HK-2 (cell line): ENCODE results near the gene BRAT1.

Experiments used
- DNase-seq: peaks from one replicate; pipeline ENCODE4 v3.0.0-alpha.2; 2018; ENCODE audit not compliant: unreplicated experiment

The BRAT1 gene

DNA sequence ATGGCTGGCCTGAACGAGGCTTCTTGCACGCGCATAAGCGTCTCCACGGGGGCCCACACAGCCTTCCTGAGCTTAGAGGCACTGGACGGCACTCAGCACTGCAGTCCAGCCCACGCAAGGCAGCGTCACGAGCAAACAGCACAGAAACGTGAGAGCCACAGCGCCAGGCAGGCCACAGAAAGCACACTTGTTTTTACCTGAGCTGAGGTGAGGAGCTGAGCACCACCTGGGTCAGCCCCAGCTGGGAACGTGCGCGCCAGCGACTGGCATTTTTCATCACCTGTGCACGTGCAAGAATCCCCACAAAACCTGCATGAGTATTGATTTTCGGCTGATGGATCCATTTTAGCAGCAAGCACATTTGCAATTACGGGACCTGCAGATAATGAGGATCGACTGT lies 30.1 kb upstream of the BRAT1 start:
- no peak for DNase-seq

DNA sequence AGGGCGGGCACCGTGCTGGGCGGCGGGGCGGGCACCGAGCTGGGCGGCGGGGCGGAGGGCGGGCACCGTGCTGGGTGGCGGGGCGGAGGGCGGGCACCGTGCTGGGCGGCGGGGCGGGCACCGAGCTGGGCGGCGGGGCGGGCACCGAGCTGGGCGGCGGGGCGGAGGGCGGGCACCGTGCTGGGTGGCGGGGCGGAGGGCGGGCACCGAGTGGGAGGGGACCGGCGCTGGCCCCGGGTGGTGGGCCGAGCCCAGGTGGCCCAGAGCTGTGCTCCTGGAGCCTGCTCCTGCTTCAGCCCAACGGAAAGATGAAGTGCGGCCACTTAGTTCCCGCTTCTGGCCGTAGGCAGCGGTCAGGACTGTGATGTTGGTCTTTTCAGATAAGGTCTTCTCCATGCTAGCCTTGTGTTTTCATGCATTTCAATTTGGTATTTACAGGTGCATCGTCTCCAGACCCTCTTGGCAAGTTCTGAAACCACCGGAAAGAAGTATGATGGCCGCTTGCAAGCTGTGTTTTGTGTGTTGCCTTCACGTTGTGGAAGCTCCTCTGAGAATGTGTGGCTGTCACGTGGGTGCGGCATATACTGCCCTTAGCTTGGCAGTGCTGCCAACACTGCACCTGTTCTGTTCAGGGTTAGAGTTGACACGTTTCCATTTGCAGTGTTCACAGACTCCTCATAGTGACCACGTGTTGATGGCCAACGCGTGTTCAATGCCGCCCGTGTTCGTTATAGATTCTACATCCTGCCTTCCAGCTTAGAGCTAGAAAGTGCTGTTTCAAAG lies 28.7 kb upstream of the BRAT1 start:
- no peak for DNase-seq

DNA sequence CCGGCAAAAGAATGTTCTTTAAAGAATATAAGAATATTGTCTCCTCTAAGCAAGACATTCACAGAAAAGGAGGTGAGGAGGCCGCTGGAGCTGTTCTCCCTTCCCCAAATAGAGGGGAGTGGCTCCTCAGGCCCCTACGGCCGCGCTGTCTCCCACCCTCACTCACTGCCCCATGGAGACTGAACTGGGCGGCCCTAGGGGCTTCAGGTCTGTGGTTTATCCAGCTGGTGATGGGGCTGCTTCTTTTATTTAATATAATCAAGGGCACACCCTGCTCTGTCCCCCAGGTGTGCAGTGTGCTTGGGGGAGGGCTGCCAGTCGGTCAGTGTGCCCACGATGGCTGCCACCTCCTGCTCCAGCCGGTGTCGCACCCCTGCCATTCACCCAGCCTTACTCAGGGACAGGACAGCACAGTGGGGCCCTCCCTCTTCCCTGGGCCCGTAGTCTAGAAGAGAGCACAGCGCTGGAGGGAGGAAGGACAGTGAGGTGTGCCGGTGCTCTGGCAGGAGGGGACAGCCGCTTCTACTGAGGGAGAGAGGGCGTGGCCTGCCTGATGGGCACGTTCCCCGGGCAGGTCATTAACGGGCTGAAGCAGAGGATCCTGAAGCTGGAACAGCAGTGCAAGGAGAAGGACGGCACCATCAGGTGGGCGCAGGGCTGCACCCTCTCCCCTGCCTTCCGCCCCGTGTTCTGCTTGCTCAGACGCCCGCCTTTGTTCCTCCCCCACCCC lies 26.8 kb upstream of the BRAT1 start:
- no peak for DNase-seq

DNA sequence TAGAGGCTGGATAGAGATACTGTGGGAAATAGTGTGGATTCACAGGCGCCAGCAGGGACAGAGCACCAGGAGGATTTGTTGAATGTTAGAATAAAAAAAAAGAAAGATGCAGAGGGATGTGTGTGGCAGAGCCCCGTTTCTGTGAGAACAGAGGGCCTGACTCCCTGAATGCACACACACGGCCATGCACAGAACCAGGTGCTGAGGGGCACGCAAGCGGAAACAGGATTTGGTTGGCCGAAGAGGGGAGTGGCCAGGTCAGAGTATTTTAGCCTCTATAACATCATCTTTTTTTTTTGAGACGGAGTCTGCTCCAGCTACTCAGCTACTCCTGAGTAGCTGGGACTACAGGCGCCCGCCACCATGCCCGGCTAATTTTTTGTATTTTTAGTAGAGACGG lies 25.3 kb upstream of the BRAT1 start:
- DNase-seq = no peak

DNA sequence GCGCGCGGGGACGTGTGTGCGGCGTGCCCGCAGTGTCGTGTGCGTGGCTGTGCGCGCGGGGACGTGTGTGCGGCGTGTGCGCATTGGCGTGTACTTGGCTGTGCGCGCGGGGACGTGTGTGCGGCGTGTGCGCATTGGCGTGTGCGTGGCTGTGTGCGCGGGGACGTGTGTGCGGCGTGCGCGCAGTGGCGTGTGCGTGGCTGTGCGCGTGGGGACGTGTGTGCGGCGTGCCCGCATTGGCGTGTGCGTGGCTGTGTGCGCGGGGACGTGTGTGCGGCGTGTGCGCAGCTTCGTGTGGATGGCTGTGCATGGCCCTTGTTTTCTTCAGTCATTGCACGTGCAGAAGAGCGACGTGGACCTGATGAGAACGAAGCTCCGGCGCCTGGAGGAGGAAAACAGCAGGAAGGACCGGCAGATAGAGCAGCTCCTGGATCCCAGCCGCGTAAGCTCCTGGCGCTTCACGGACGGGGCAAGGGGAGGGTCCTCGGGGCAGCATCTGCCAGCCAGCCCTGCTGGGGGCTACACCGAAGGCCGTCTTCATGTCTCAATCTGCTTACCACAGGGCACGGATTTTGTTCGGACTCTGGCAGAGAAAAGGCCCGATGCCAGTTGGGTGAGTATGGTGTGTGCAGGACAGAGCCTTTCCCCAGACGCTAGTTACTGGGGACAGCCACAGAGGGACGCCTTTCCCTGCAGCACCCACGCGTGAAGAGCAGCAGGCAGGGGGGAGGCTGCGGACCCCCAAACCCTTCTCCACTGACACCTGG lies 22.8 kb upstream of the BRAT1 start:
- DNase-seq = no peak

DNA sequence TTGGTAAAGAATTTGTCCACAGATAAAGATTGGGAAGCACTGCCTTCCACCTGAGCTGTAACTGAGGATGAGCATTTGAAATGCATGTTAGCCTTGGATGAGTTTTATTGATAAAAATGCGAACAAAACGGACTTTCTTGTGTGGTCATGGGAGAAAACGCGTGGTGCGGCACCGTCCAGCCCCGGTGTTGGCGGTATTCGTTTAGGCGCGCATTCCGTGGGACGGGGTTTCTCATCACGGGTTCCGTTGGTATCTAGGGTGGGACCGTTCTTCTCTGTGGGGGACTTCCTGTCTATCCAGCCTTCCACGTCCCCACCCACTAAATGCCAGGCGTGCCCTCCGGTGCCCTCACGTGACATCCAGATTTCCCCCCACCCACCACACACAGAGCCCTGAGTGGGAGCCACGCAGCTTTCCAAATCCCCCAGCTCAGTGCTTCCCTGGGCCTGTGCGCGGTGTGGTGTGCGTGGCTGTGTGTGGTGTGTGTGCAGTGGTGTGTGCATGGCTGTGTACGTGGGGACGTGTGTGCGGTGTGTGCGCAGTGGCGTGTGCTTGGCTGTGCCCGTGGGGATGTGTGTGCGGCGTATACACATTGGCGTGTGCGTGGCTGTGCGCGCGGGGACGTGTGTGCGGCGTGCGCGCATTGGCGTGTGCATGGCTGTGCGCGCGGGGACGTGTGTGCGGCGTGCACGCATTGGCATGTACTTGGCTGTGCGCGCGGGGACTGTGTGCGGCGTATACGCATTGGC lies 21.6 kb upstream of the BRAT1 start:
- no peak for DNase-seq

DNA sequence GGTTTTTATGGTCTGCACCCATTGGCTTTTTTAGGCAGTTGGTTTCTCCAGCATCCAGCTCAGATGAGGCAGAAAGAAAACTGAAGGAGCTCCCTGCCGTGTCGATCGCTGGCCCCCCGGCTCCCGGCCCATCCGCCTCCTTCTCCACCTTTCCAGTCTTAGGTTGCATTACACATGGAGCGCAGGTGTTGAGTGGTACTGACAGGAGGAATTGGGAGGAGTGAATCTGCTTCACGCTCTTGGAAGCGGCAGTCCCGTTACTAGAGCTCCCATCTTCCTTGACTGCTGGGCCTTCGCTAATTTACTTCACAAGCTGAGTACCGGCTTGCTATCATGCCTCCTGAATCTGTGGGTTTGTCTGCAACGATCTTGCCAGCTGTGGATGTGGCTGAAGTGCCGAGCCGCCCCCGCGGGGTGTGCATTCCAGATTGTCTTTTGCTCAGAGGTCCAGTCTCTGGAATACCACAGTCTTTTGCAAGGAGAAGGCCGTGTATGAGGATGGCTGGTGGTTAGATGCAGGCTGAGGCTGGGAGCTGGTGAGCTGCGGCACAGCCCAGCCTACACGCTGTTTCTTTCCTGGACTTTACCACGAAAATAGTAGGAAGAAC lies 20.5 kb upstream of the BRAT1 start:
- no peak for DNase-seq

DNA sequence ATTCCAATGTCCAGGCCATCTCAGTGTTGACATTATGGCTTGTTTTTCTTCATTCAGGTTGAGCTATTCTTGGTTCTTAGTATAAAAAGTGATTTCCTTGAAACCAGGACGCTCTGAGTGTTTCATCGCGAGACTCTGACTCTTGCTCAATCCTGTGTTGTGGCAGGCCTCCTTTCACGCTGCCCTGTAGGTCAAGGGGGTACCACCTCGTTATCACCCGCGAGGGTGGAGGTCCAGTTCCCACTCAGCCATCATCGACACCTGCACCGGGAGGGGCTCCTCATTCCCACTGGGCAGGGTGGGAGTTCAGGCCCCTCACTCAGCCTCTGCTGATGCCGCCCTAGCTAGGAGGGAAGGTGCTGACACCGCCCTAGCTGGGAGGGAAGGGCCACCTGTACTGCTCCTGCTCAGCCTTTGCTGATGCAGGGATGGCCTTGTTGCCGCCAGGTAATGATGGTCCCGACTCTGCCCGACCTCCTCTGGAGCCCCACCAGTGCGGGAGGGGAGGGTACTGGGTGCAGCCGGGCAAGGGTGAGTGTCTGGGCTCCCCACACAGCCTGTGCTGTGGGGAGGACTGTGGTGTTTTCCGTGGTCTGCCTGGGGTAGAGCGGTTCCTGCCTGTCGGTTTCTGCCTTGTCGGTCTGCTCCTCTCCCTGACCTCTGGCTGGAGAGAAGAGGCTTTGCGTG lies 19.9 kb upstream of the BRAT1 start:
- DNase-seq = no peak

DNA sequence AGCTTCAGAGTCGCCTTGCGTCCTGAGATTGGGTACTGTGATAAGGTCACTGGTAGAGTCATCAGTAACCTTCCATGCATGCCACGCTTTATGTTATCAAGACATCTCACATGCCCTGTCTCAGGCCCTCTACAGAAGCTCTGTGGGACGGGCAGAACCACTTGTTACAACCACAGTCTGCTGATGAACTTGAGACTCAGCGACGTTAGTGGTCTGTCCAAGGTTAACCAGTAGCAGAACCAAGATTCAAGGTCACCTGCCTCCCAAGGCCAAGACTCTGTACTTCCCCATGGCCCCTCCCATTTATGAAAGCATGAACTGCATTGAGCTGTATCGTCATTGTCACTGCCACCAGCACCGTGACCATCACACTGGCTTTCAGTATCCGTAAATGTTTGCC lies 18.4 kb upstream of the BRAT1 start:
- DNase-seq = no peak

DNA sequence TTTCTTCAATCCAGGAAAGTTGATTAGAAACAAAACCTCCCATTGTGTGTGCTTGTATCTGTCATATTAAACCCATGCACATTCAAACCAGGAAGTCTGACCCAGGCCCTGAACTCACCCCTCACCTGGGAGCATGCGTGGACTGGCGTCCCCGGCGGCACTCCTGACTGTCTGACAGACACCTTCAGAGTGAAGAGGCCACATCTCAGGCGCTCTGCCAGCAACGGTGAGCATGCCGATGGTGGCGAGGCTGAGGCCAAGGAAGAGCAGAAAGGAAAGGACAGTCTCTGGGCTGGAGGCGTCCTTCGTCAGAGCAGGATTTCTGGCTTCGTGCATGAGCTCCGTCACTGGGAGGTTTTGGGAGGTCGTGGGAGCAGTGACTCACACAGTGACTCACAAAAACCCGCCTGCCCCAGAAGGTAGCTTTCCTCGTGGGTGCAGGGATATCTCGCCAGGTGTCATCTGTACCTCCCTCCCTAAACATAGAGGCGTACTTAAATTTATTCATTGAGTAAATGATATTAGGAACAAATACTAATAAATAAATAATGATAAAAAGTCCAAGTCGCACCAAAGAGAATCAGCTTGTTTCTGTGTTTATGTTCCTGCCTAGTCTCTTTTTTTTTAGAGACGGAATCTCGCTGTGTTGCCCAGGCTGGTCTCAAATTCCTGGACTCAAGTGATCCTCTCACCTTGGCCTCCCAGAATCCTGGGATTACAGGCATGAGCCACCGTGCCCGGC lies 16.9 kb upstream of the BRAT1 start:
- DNase-seq = peak; percentile 51

DNA sequence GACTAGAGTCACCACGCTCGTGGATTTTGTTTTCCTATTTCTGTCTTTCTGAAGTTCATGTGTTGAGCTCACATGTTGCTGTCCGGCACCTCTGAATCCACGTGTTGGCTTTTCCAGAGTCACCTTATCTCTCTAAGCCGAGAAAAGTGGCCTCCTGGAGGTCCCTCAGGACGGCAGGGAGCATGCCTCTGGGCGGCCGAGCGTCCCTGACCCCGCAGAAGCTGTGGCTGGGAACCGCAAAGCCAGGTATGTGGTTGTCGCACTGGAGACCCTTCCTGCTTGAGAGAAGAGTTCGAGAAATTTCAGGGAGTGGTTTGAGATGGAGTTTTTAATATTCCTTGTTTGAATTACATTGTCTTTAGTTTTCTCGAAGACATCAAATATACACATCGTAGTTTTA lies 16.1 kb upstream of the BRAT1 start:
- DNase-seq = no peak

DNA sequence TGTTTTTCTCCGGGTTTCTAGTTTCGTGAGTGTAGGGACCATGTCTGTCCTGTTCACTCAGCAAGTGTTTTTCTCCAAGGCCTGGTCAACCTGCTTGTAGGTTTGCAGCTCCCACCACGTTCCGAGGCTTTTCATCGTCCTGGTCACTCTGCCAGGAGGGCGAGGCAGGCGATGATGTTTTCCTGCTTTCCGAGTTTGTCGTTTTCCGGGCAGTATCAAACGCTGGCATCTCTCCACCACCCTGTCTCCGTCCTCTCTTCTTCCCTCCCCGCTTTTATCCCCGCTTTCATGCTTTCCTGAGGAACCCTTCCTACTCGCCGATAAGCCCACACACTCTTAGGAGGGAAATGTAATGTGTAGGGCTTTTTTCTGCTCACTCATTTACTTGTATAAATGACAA lies 14.7 kb upstream of the BRAT1 start:
- no peak for DNase-seq

DNA sequence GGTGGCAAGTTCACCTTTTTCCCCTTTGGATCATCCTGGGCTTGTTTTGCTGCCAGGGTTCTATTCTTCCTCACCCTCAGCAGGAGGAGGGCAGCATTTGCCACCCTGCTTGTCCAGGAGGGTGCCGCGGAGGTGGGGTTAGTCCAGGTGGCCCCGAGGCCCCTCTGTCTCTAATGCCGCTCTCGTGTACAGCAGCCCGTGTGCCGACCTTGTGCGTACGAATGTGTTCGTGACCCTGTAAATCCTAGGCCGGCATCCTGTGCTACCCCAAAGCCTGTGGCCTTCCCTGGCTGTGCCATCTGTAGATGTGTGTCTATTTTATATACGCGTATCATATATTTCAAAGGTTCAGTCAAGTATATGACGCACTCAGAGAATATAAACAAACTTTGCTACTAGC lies 14.1 kb upstream of the BRAT1 start:
- no peak for DNase-seq

DNA sequence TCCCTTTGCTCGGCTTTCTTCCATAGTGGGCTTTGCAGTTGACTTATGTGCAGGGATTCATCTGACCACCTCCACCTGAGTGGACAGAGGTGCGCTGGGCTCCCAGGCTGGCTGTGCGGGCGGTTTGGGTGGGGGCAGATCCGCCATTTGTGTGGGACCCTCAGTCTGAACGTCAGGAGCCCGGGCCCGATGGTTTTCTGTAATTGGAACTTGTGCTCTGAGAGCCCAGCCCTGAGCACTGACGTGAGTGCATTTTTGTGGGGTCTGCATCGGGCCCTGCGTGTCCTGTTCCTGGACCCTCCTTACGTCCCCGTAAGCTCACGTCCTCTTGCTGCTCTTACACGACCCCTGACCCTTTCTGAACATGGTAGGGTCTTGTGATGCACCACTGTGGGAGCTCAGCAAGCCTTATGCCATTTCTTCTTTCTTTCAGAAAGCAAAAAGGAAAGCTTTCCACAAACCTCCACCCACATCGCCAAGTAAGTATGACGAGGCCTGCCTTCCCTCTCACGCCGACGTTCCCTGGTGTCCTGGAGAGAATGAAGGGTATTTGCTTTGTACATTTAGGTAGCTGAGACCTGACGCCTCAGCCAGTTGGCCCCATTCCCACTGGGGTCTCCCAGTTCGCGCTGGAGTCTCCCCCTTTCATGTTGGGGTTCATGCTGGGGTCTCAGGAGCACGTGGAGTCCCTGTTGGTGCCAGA lies 13.3 kb upstream of the BRAT1 start:
- no peak for DNase-seq

DNA sequence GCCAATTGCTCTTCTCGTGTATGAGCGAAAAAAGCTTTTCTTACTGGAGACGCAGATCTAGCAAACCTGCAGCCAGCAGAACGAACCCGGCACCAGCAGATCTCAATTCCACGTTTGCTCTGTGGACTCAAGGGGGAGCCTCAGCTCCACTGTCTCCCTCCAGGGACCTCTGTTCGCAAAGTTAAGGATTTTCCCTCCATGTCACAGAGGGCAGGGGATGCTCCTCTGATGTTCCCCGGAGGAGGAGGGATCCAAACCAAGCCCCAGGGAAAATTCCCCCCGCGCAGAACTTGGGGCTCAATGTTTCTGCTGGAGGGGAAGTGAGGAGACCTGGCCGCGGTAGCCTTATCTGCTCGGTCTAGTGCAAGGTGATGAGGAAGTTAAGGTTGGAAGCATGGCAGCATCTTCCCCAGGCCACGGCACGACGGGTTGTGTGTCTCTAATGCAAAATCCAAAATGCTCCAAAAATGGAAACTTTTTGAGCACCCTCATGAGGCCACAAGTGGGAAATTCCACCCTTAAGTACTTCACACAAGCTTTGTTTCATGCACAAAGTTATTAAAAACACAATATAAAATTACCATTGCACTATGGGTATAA lies 12.5 kb upstream of the BRAT1 start:
- DNase-seq = no peak

DNA sequence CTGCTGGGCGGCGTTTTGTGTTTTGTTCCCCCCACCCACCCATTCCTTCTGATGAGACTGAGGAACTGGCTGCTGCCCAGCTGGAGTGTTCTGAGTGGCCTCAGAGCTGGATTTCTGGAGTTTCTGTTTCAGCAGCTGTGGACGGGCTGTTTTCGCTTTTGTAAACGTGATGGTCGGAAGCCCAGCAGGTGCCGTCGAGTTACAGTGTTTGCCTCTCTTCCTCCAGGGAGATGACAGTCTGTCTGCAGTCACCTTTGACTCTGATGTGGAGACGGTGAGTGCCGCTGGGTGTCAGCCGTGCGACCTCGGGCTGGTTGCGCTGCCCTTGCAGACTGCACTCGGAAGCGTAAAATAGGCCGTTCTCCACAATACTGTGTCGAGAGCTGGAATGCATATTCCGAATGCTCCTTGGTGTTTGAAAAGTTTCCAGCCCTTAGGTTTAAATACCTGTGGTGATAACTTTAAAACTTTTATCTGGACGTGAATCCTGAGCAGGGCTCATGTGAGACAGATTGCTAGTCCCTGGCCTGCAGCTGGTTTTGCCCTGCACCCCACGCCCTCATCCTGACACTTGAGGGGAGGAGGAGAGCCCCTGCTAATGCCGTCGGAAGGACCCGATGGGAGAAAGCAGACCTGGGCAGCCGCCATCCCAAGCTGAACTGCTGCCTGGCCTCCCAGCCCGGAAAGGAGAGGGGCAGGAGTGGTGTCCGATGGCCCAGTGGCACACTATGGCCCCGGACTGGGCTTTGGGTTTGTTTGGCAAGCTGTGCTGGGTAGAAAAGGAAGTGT lies 11.8 kb upstream of the BRAT1 start:
- no peak for DNase-seq

DNA sequence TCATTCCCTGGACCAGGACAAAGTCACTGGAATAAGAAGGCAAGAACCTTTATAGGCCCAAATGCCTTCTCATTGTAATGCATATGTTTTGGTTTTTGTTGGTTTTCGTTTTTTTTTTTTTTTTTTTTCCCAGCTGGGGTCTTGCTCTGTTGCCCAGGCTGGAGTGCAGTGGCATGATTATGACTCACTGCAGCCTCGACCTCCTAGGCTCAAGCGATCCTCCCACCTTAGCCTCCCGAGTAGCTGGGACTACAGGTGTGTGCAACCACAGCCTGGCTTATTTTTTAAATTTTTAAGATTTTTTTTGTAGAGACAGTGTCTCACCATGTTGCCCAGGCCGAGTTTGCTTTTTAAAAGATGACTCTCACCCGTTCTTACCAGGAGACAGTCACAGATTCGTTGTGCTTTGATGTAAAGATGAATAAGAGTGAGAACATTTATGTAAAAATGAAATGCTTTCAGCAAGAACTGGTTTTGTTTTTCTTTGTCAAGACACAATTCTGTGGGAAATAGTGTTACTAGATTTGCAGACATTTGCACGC lies 11.1 kb upstream of the BRAT1 start:
- no peak for DNase-seq

DNA sequence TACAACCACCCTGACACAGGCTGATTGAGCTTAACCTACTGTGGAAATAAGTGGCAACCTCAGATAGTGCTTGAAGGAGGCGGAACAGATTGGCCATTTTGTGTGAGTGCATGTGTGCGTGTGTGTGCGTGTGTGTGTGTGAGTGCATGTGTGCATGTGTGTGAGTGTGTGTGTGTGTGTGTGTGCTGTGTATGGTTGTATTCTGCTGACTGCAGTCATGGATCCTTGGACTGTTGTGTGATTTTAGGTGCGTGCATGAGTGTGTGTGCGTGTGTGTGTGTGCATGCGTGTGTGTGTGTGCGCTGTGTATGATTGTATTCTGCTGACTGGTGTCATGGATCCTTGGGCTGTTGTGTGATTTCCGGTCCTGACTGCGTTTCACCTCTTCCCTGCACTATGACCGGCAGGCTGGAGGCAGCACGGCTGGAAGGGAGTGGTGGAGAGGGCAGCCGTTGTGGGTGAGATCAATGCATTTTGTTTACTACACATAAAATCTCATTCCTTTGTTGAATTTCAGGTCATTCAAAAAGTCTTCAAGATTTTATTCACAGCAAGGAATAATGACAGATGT lies 9.7 kb upstream of the BRAT1 start:
- DNase-seq = no peak
